ENCODE data around the gene KCNIP3. TPM values are rescaled to one million over a fixed set of nuclear protein-coding genes. Genes with fewer than 3 reads are reported as not detected.
A peak's percentile ranks its signal among the peaks of the same experiment; 100 is the strongest.

Gene KCNIP3
- total RNA-seq, 1 donor from 2014 or later = 6.3 TPM

- Mint-ChIP-seq H3K4me3 (ENCODE audit: low read depth) (no peak overlapping the region), H3K27me3 (no peaks in the 10 kb centered on the region), H3K27ac (no peak overlapping the region), H3K36me3 (ENCODE audit: insufficient read depth) (no peaks in the 10 kb centered on the region), H3K4me1 (ENCODE audit: low read depth) (no peaks in the 10 kb centered on the region), H3K9me3 (ENCODE audit: low read depth) (no peaks in the 10 kb centered on the region)
- DNase-seq (ENCODE audit: low spot score, unreplicated experiment) = no peak
- TF ChIP-seq CTCF (IDR thresholded peaks at IDR 0.05; ENCODE audit: unreplicated experiment) = no peak
Measured at GRCh38 chr2:95264624-95265023, 32.5 kb upstream of the KCNIP3 start.

GRCh38 chr2:95265182-95265581 lies 32.0 kb upstream of the KCNIP3 start:
- Mint-ChIP-seq H3K4me3 (ENCODE audit: low read depth) (no peak overlapping the region), H3K36me3 (ENCODE audit: insufficient read depth) (no peaks in the 10 kb centered on the region), H3K27me3 (no peaks in the 10 kb centered on the region), H3K27ac (no peak overlapping the region), H3K9me3 (ENCODE audit: low read depth) (no peaks in the 10 kb centered on the region), H3K4me1 (ENCODE audit: low read depth) (no peaks in the 10 kb centered on the region)
- DNase-seq (ENCODE audit: low spot score, unreplicated experiment) = no peak
- no peak for TF ChIP-seq CTCF (IDR thresholded peaks at IDR 0.05; ENCODE audit: unreplicated experiment)

GRCh38 chr2:95266781-95267430 lies 30.2 kb upstream of the KCNIP3 start:
- TF ChIP-seq CTCF (IDR thresholded peaks at IDR 0.05; ENCODE audit: unreplicated experiment) = no peak
- H3K27ac Mint-ChIP-seq = no peak overlapping the region
- DNase-seq (ENCODE audit: low spot score, unreplicated experiment) = peak; percentile 5
- no peaks in the 10 kb centered on the region for H3K27me3 Mint-ChIP-seq
- H3K4me1 Mint-ChIP-seq (ENCODE audit: low read depth) = no peaks in the 10 kb centered on the region
- H3K36me3 Mint-ChIP-seq (ENCODE audit: insufficient read depth) = no peaks in the 10 kb centered on the region
- H3K9me3 Mint-ChIP-seq (ENCODE audit: low read depth) = no peaks in the 10 kb centered on the region
- no peak overlapping the region for H3K4me3 Mint-ChIP-seq (ENCODE audit: low read depth)

GRCh38 chr2:95267458-95268210 lies 29.5 kb upstream of the KCNIP3 start:
- no peaks in the 10 kb centered on the region for H3K36me3 Mint-ChIP-seq (ENCODE audit: insufficient read depth)
- H3K9me3 Mint-ChIP-seq (ENCODE audit: low read depth) = no peaks in the 10 kb centered on the region
- H3K27me3 Mint-ChIP-seq = no peaks in the 10 kb centered on the region
- no peak overlapping the region for H3K27ac Mint-ChIP-seq
- H3K4me1 Mint-ChIP-seq (ENCODE audit: low read depth) = no peaks in the 10 kb centered on the region
- peak; percentile 2 for DNase-seq (ENCODE audit: low spot score, unreplicated experiment)
- no peak overlapping the region for H3K4me3 Mint-ChIP-seq (ENCODE audit: low read depth)
- TF ChIP-seq CTCF (IDR thresholded peaks at IDR 0.05; ENCODE audit: unreplicated experiment) = no peak

- peak; percentile 7 for DNase-seq (ENCODE audit: low spot score, unreplicated experiment)
- Mint-ChIP-seq H3K27me3 (no peaks in the 10 kb centered on the region), H3K4me1 (ENCODE audit: low read depth) (no peaks in the 10 kb centered on the region), H3K27ac (no peak overlapping the region), H3K36me3 (ENCODE audit: insufficient read depth) (no peaks in the 10 kb centered on the region), H3K4me3 (ENCODE audit: low read depth) (no peak overlapping the region), H3K9me3 (ENCODE audit: low read depth) (no peaks in the 10 kb centered on the region)
- TF ChIP-seq CTCF (IDR thresholded peaks at IDR 0.05; ENCODE audit: unreplicated experiment) = no peak
Measured at GRCh38 chr2:95268211-95269035, 28.7 kb upstream of the KCNIP3 start.

Data from progenitor cell of endocrine pancreas (in vitro differentiated cells).